GM23338 (cell line): ENCODE results near the gene LRMDA. TPM values are rescaled to one million over a fixed set of nuclear protein-coding genes. Genes with fewer than 3 reads are reported as not detected.

Source experiments
- ATAC-seq: fragments of 200-7000 bp; cut with Tn5 transposase; 3 replicates; pipeline ENCODE4 v1.9.1; 2020
- DNase-seq: peaks from one replicate; pipeline ENCODE4 v3.0.0-alpha.2; 2015; ENCODE audit warnings: low spot score
- H2AFZ ChIP-seq: fragments of 200-600 bp; sonication (generic); 2 replicates; pipeline ENCODE4 v1.8.0; 2016; ENCODE audit warnings: antibody characterized with exemption, mild to moderate bottlenecking, moderate library complexity
- H3F3A ChIP-seq: fragments of 200-600 bp; sonication (generic); replicated peaks from 2 replicates; pipeline ENCODE4 v1.8.0; 2017; ENCODE audit warnings: antibody characterized with exemption, mixed run types, low read depth
- H3K27ac ChIP-seq: fragments of 200-600 bp; sonication (generic); 2 replicates; pipeline ENCODE4 v1.6.1; 2016; ENCODE audit warnings: low read depth
- H3K27me3 ChIP-seq: fragments of 200-600 bp; sonication (generic); 2 replicates; pipeline ENCODE4 v1.8.0; 2016; ENCODE audit warnings: mild to moderate bottlenecking, mixed run types, moderate library complexity; ENCODE audit not compliant: insufficient read depth
- H3K36me3 ChIP-seq: fragments of 200-600 bp; sonication (generic); 2 replicates; pipeline ENCODE4 v1.8.0; 2016; ENCODE audit warnings: mild to moderate bottlenecking; ENCODE audit not compliant: insufficient read depth
- H3K4me1 ChIP-seq: fragments of 200-600 bp; sonication (generic); 2 replicates; pipeline ENCODE4 v1.8.0; 2016; ENCODE audit warnings: mild to moderate bottlenecking, moderate library complexity; ENCODE audit not compliant: insufficient read depth
- H3K4me2 ChIP-seq: fragments of 200-600 bp; sonication (generic); 2 replicates; pipeline ENCODE4 v1.7.1; 2017; ENCODE audit warnings: mixed run types
- H3K4me3 ChIP-seq: fragments of 200-600 bp; sonication (generic); 2 replicates; pipeline ENCODE4 v1.6.1; 2016; ENCODE audit warnings: mixed run types
- H3K79me2 ChIP-seq: fragments of 200-600 bp; sonication (generic); replicated peaks from 2 replicates; pipeline ENCODE4 v1.8.0; 2017; ENCODE audit warnings: mild to moderate bottlenecking; ENCODE audit not compliant: insufficient read depth
- H3K9me2 ChIP-seq: fragments of 200-600 bp; sonication (generic); 2 replicates; pipeline ENCODE4 v1.8.0; 2017; ENCODE audit not compliant: insufficient read depth
- H4K20me1 ChIP-seq: fragments of 200-600 bp; sonication (generic); replicated peaks from 2 replicates; pipeline ENCODE4 v1.8.0; 2017; ENCODE audit warnings: mild to moderate bottlenecking; ENCODE audit not compliant: insufficient read depth
- H3K27ac Mint-ChIP-seq: 2 replicates; pipeline ENCODE4 v1.8.0; 2020; ENCODE audit warnings: inconsistent platforms, mild to moderate bottlenecking, moderate library complexity, mixed read lengths
- H3K27me3 Mint-ChIP-seq: 3 replicates; pipeline ENCODE4 v1.8.0; 2022; ENCODE audit warnings: low read depth, mild to moderate bottlenecking, moderate library complexity, mixed read lengths, inconsistent platforms; ENCODE audit not compliant: insufficient read depth, poor library complexity
- H3K36me3 Mint-ChIP-seq: 3 replicates; pipeline ENCODE4 v1.8.0; 2021; ENCODE audit warnings: low read depth, mild to moderate bottlenecking, inconsistent platforms, moderate library complexity, mixed read lengths
- H3K4me1 Mint-ChIP-seq: 3 replicates; pipeline ENCODE4 v1.8.0; 2020; ENCODE audit warnings: mild to moderate bottlenecking, inconsistent platforms, mixed read lengths
- H3K4me3 Mint-ChIP-seq: 3 replicates; pipeline ENCODE4 v1.8.0; 2021; ENCODE audit warnings: moderate library complexity, mild to moderate bottlenecking, inconsistent platforms, mixed read lengths
- H3K9me3 Mint-ChIP-seq: 3 replicates; pipeline ENCODE4 v1.8.0; 2020; ENCODE audit warnings: moderate library complexity, mild to moderate bottlenecking, inconsistent platforms, mixed read lengths
- CREB1 ChIP-seq: fragments of 250-450 bp; sonication (Bioruptor Pico); IDR thresholded peaks from 2 replicates; pipeline ENCODE4 v1.5.0; 2020; ENCODE audit warnings: low read depth, mild to moderate bottlenecking, moderate library complexity
- CTCF ChIP-seq, 2 experiments: fragments of 200-600 bp in 1 of 2; sonication (generic) in 1 of 2; conservative IDR thresholded peaks; 2 replicates each; pipeline versions ENCODE4 v1.5.1 to v1.6.1; 2016 to 2017; ENCODE audit warnings: antibody characterized with exemption in 2 of 2, low read depth in 2 of 2, mild to moderate bottlenecking in 2 of 2, moderate library complexity in 1 of 2
- EZH2 ChIP-seq: fragments of 200-600 bp; sonication (generic); IDR thresholded peaks from one replicate; pipeline ENCODE4 v1.8.0; 2017; ENCODE audit warnings: antibody characterized with exemption, mild to moderate bottlenecking, low read depth; ENCODE audit not compliant: unreplicated experiment
- EZH2phosphoT487 ChIP-seq: fragments of 200-600 bp; sonication (generic); IDR thresholded peaks from one replicate; pipeline ENCODE4 v1.8.1; 2018; ENCODE audit warnings: antibody characterized with exemption; ENCODE audit not compliant: unreplicated experiment
- JUNB ChIP-seq: IDR thresholded peaks from one replicate; pipeline ENCODE4 v1.6.1; 2016; ENCODE audit warnings: antibody characterized with exemption; ENCODE audit not compliant: unreplicated experiment
- NANOG ChIP-seq: IDR thresholded peaks from 2 replicates; pipeline ENCODE4 v1.6.1; 2016; ENCODE audit warnings: antibody characterized with exemption, borderline replicate concordance
- REST ChIP-seq: IDR thresholded peaks from one replicate; pipeline ENCODE4 v1.6.1; 2018; ENCODE audit warnings: antibody characterized with exemption; ENCODE audit not compliant: unreplicated experiment
- STAT1 ChIP-seq: IDR thresholded peaks from one replicate; pipeline ENCODE4 v1.6.1; 2016; ENCODE audit warnings: antibody characterized with exemption; ENCODE audit not compliant: unreplicated experiment
- ZNF114 ChIP-seq: fragments of 250-450 bp; sonication (Bioruptor Pico); IDR thresholded peaks from 2 replicates; pipeline ENCODE4 v1.5.0; 2020; ENCODE audit warnings: mild to moderate bottlenecking, moderate library complexity
- ZNF462 ChIP-seq: fragments of 250-450 bp; sonication (Bioruptor Pico); IDR thresholded peaks from 2 replicates; pipeline ENCODE4 v1.5.0; 2020; ENCODE audit warnings: mild to moderate bottlenecking, moderate library complexity
- polyA plus RNA-seq: library from polyadenylated mRNA; unstranded; fragments of >200 nt; fragmentation: Nextera tagmentation; extraction: Ambion mirVana; gene quantifications from 2 replicates; pipeline ENCODE4 v1.2.1, GENCODE V29; 2016
- total RNA-seq: library from RNA; depleted of rRNA; stranded (reverse); fragments of >200 nt; shearing (Covaris generic); gene quantifications from 2 replicates; pipeline ENCODE4 v1.2.3, GENCODE V29; 2014

Gene LRMDA
- total and polyA plus RNA-seq, 2 experiments from 2014 or later = 0.90 to 1.8 TPM

- no peak for TF ChIP-seq ZNF462 (CRISPR knock-in tag)
These were observed 1016.2 kb downstream of the LRMDA start (continued) for GRCh38 chr10:76447578-76447977.

GRCh38 chr10:76451911-76452310 is 1020.5 kb downstream of the LRMDA start:
- no peak overlapping the region for H3K4me3 Mint-ChIP-seq
- Histone ChIP-seq H3K27me3 (no peaks in the 10 kb centered on the region), H3K4me1 (no peaks in the 10 kb centered on the region), H3F3A (no peaks in the 10 kb centered on the region), H3K9me2 (0 out of 2 replicates have a peak, but pooled peaks cover 5% of the 10 kb centered on the region), H3K79me2 (no peaks in the 10 kb centered on the region), H3K36me3 (no peaks in the 10 kb centered on the region), H4K20me1 (no peaks in the 10 kb centered on the region), H3K4me3 (no peak overlapping the region), H2AFZ (no peak overlapping the region), H3K27ac (no peak overlapping the region), H3K4me2 (no peak overlapping the region)
- no peaks in the 10 kb centered on the region for H3K4me1 Mint-ChIP-seq
- H3K36me3 Mint-ChIP-seq = no peaks in the 10 kb centered on the region
- DNase-seq = no peak
- H3K27me3 Mint-ChIP-seq = peaks cover 3% of the 10 kb centered on the region
- no peak overlapping the region for H3K27ac Mint-ChIP-seq
- no peak for ATAC-seq
- H3K9me3 Mint-ChIP-seq = no peaks in the 10 kb centered on the region; the same call in 2 of the 3 replicates
- no peak for TF ChIP-seq REST
- TF ChIP-seq CREB1 (CRISPR knock-in tag) = no peak
- no peak for TF ChIP-seq EZH2phosphoT487
- no peak for TF ChIP-seq CTCF (conservative IDR thresholded peaks at IDR 0.05; ENCODE audit: low read depth in 2 of 2)
- TF ChIP-seq NANOG = no peak
- TF ChIP-seq STAT1 = no peak
- TF ChIP-seq JUNB = no peak
- TF ChIP-seq ZNF114 (CRISPR knock-in tag) = no peak
- no peak for TF ChIP-seq EZH2
